HEK293T (cell line): ENCODE measurements around the gene CNIH3.

Source experiments
- CTBP1 ChIP-seq: fragments of 450-650 bp; IDR thresholded peaks from 2 replicates; pipeline ENCODE4 v1.6.1; 2016; ENCODE audit warnings: borderline replicate concordance
- FOXK2 ChIP-seq: fragments of 450-650 bp; IDR thresholded peaks from 2 replicates; pipeline ENCODE4 v1.6.1; 2016; ENCODE audit warnings: mild to moderate bottlenecking
- FOXM1 ChIP-seq: fragments of 450-650 bp; IDR thresholded peaks from 2 replicates; pipeline ENCODE4 v1.6.1; 2017; ENCODE audit warnings: mild to moderate bottlenecking, borderline replicate concordance
- HDGF ChIP-seq: fragments of 450-650 bp; IDR thresholded peaks from 2 replicates; pipeline ENCODE4 v1.6.1; 2017; ENCODE audit warnings: antibody characterized with exemption, borderline replicate concordance
- NFRKB ChIP-seq: fragments of 450-650 bp; IDR thresholded peaks from 2 replicates; pipeline ENCODE4 v1.6.1; 2016; ENCODE audit warnings: mild to moderate bottlenecking, moderate library complexity
- TF ChIP-seq, protein P1 (sequence below): fragments of 450-650 bp; IDR thresholded peaks from 2 replicates; pipeline ENCODE4 v1.6.1; 2016

DNA sequence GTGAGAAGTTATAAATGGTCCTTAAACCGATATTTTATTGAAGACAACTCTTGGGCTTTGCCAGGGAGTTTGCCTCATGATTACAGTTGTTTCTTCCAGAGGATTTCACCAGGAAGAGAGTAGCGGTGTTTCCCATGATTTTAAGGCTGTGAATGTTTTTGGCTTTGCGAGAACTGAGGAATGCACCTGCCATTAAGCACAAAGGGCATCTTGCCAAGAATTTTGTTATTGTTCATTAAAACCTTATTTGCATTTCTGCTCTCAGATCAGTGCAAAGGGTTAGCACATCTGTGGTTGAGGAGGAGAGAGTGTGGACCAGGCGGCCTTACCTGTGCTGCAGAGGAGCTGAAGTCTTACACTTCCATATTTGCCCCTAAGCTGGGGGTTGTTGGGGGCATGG is 13.8 kb downstream of the CNIH3 start:
- TF ChIP-seq FOXM1: no peak
- no peak for TF ChIP-seq FOXK2
- no peak for TF ChIP-seq NFRKB
- no peak for TF ChIP-seq CTBP1
- TF ChIP-seq HDGF: no peak
- TF ChIP-seq, protein P1, sequence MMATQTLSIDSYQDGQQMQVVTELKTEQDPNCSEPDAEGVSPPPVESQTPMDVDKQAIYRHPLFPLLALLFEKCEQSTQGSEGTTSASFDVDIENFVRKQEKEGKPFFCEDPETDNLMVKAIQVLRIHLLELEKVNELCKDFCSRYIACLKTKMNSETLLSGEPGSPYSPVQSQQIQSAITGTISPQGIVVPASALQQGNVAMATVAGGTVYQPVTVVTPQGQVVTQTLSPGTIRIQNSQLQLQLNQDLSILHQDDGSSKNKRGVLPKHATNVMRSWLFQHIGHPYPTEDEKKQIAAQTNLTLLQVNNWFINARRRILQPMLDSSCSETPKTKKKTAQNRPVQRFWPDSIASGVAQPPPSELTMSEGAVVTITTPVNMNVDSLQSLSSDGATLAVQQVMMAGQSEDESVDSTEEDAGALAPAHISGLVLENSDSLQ: no peak
